HEK293T (cell line): Measurements from ENCODE around the gene EPC1.
"Not testable (repeated sequence)": the region's sequence is repeated elsewhere in the genome, so short reads cannot be mapped to it uniquely, and the experiment has no call there.

Experiments
- CTCF ChIA-PET: fragments of 350-600 bp; formaldehyde crosslinking; extraction: SDS; loops from one replicate; lab custom pipeline; 2021; ENCODE audit warnings: antibody characterized with exemption, inconsistent platforms; lab: Yijun Ruan, JAX
- POLR2A ChIA-PET: fragments of 350-600 bp; formaldehyde crosslinking; extraction: SDS; loops from one replicate; lab custom pipeline; 2020; ENCODE audit warnings: antibody characterized with exemption, inconsistent platforms; lab: Yijun Ruan, JAX
- DNase-seq: peaks from one replicate; pipeline ENCODE4 v3.0.0; 2012; ENCODE audit warnings: mixed read lengths; ENCODE audit errors: extremely low spot score
- ARNT ChIP-seq: fragments of 450-650 bp; IDR thresholded peaks from 2 replicates; pipeline ENCODE4 v1.6.1; 2017; ENCODE audit warnings: mild to moderate bottlenecking
- BHLHE40 ChIP-seq: fragments of 450-650 bp; IDR thresholded peaks from 2 replicates; pipeline ENCODE4 v1.6.1; 2016; ENCODE audit warnings: mild to moderate bottlenecking, moderate library complexity, borderline replicate concordance
- CTBP1 ChIP-seq: fragments of 450-650 bp; IDR thresholded peaks from 2 replicates; pipeline ENCODE4 v1.6.1; 2016; ENCODE audit warnings: borderline replicate concordance
- ELF4 ChIP-seq: fragments of 450-650 bp; IDR thresholded peaks from 2 replicates; pipeline ENCODE4 v1.6.1; 2017; ENCODE audit warnings: antibody characterized with exemption
- FOXA1 ChIP-seq: fragments of 450-650 bp; IDR thresholded peaks from 2 replicates; pipeline ENCODE4 v1.6.1; 2016; ENCODE audit warnings: mild to moderate bottlenecking
- FOXK2 ChIP-seq: fragments of 450-650 bp; IDR thresholded peaks from 2 replicates; pipeline ENCODE4 v1.6.1; 2016; ENCODE audit warnings: mild to moderate bottlenecking
- FOXM1 ChIP-seq: fragments of 450-650 bp; IDR thresholded peaks from 2 replicates; pipeline ENCODE4 v1.6.1; 2017; ENCODE audit warnings: mild to moderate bottlenecking, borderline replicate concordance
- HDGF ChIP-seq: fragments of 450-650 bp; IDR thresholded peaks from 2 replicates; pipeline ENCODE4 v1.6.1; 2017; ENCODE audit warnings: antibody characterized with exemption, borderline replicate concordance
- L3MBTL2 ChIP-seq: fragments of 450-650 bp; conservative IDR thresholded peaks from 2 replicates; pipeline ENCODE4 v1.6.1; 2016; ENCODE audit warnings: mild to moderate bottlenecking
- LEF1 ChIP-seq: fragments of 450-650 bp; IDR thresholded peaks from 2 replicates; pipeline ENCODE4 v1.6.1; 2017; ENCODE audit warnings: mild to moderate bottlenecking, borderline replicate concordance
- NFRKB ChIP-seq: fragments of 450-650 bp; IDR thresholded peaks from 2 replicates; pipeline ENCODE4 v1.6.1; 2016; ENCODE audit warnings: mild to moderate bottlenecking, moderate library complexity
- SP1 ChIP-seq: fragments of 450-650 bp; IDR thresholded peaks from 2 replicates; pipeline ENCODE4 v1.6.1; 2017
- SUZ12 ChIP-seq: fragments of 450-650 bp; IDR thresholded peaks from 2 replicates; pipeline ENCODE4 v1.6.1; 2016; ENCODE audit warnings: mild to moderate bottlenecking
- TARDBP ChIP-seq: fragments of 450-650 bp; IDR thresholded peaks from 2 replicates; pipeline ENCODE4 v1.6.1; 2016
- ZNF384 ChIP-seq: fragments of 450-650 bp; IDR thresholded peaks from 2 replicates; pipeline ENCODE4 v1.6.1; 2016
- TF ChIP-seq, protein P1 (sequence below): fragments of 450-650 bp; IDR thresholded peaks from 2 replicates; pipeline ENCODE4 v1.6.1; 2016

The EPC1 gene

GRCh38 chr10:32362571-32362970 lies 15.6 kb upstream of the EPC1 start:
- ChIA-PET POLR2A (no interaction called here), CTCF (interaction anchor here (0.6 to 1.0 kb wide), 2 partner anchors 88 to 597 kb away, joined by 3 to 4 read pairs; no protein-coding TSS in a partner anchor)
- DNase-seq: no peak
- TF ChIP-seq, protein P1, sequence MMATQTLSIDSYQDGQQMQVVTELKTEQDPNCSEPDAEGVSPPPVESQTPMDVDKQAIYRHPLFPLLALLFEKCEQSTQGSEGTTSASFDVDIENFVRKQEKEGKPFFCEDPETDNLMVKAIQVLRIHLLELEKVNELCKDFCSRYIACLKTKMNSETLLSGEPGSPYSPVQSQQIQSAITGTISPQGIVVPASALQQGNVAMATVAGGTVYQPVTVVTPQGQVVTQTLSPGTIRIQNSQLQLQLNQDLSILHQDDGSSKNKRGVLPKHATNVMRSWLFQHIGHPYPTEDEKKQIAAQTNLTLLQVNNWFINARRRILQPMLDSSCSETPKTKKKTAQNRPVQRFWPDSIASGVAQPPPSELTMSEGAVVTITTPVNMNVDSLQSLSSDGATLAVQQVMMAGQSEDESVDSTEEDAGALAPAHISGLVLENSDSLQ: no peak
- TF ChIP-seq HDGF (no peak), SUZ12 (no peak), SP1 (no peak), FOXM1 (no peak), ELF4 (no peak), FOXA1 (no peak), ZNF384 (no peak), ARNT (no peak), CTBP1 (no peak), FOXK2 (no peak), L3MBTL2 (no peak), NFRKB (no peak), BHLHE40 (no peak), TARDBP (no peak), LEF1 (no peak)

GRCh38 chr10:32360884-32361283 lies 13.9 kb upstream of the EPC1 start:
- ChIA-PET CTCF (no interaction called here), POLR2A (interaction anchor here (0.8 kb wide), 1 partner anchor 15 kb away, joined by 3 read pairs; no protein-coding TSS in a partner anchor)
- TF ChIP-seq FOXK2 (no peak), BHLHE40 (no peak)
- TF ChIP-seq, protein P1: no peak
- DNase-seq: no peak

DNA sequence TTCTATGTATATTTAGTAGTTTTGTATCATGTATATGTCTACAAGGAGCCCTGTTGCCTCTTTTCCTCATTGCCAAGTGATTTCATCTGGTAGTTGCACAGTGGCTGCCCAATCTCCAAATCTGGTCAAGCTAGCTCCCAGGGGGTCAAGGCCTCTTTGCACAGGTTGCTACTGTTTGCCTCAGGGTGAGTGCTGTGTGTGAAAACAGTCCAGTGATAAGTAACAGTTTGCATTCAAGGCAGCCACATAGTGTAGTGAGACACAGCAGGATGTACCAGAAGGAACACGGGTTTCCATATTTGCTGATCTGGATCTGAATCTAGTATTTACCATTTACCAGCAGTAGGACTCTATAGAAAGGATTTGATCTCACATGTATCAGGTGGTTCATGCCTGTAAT lies 13.3 kb upstream of the EPC1 start:
- ChIA-PET POLR2A (no interaction called here), CTCF (no interaction called here)
- TF ChIP-seq ZNF384 (no peak), FOXA1 (no peak), HDGF (no peak)
- DNase-seq: no peak

GRCh38 chr10:32357056-32357735 lies 10.2 kb upstream of the EPC1 start:
- TF ChIP-seq TARDBP (no peak), BHLHE40 (no peak), NFRKB (no peak), SP1 (no peak), FOXA1 (no peak)
- DNase-seq: no peak
- POLR2A ChIA-PET: no interaction called here
- CTCF ChIA-PET: interaction anchor here (1.0 kb wide), 1 partner anchor 14 kb away, joined by 3 read pairs; no protein-coding TSS in a partner anchor

DNA sequence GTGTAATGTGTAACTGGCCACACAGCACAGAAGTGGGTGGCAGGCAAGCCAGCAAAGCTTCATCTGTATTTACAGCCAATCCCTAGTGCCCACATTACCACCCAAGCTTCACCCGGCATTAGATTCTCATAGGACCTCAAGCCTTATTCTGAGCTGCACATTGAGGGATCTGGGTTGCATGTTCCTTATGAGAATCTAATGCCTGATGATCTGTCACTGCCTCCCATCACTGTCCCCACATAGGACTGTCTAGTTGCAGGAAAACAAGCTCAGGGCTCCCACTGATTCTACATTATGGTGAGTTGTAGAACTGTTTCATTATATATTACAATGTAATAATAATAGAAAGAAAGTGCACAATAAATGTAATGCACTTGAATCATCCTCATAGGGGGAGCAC lies 7.7 kb upstream of the EPC1 start:
- CTCF ChIA-PET, POLR2A ChIA-PET, DNase-seq: not testable (repeated sequence)

- POLR2A ChIA-PET: no interaction called here
- TF ChIP-seq ELF4 (no peak), CTBP1 (no peak)
- no peak for DNase-seq
- CTCF ChIA-PET: no interaction called here
Observed at GRCh38 chr10:32350811-32351350, 3.9 kb upstream of the EPC1 start.

- POLR2A ChIA-PET: no interaction called here
- TF ChIP-seq, protein P1: no peak
- TF ChIP-seq BHLHE40 (no peak), L3MBTL2 (no peak), TARDBP (no peak), SUZ12 (no peak), HDGF (no peak), FOXM1 (no peak), ZNF384 (no peak), LEF1 (no peak)
- CTCF ChIA-PET: no interaction called here
- no peak for DNase-seq
Observed at GRCh38 chr10:32349968-32350738, 3.2 kb upstream of the EPC1 start.
